M059J (cell line): ENCODE measurements around the gene ACTRT2. TPM values are rescaled to one million over a fixed set of nuclear protein-coding genes. Genes with fewer than 3 reads are reported as not detected.

ENCODE experiments used
- DNase-seq: peaks from one replicate; pipeline ENCODE4 v3.0.0-alpha.2; 2012; ENCODE audit warnings: low read depth
- total RNA-seq: library from RNA; depleted of rRNA; stranded (reverse); fragments of >200 nt; shearing (Covaris generic); gene quantifications from 2 replicates; pipeline ENCODE4 v1.2.3, GENCODE V29; 2014

ACTRT2 gene
- total RNA-seq, 1 experiment from 2014 or later = not detected

DNA sequence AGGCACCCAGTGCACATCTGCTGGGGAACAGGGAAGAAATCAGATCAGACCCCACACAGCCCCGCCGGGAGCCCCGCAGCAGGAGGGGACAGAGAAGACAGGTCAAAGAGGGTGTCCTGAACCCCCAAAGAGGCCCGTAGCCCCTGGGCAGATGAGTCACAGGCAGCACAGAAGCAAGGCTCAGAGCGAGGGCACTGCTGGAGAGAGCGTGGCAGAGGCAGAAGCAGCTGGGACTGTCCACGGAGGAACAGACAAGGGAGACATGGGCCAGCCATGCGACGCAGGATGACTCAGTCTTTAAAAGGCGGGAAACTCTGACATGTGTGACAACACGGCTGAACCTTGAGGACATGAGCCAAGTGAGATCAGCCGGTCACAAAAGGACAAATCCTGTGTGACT lies 33.2 kb downstream of the ACTRT2 start:
- no peak for DNase-seq

DNA sequence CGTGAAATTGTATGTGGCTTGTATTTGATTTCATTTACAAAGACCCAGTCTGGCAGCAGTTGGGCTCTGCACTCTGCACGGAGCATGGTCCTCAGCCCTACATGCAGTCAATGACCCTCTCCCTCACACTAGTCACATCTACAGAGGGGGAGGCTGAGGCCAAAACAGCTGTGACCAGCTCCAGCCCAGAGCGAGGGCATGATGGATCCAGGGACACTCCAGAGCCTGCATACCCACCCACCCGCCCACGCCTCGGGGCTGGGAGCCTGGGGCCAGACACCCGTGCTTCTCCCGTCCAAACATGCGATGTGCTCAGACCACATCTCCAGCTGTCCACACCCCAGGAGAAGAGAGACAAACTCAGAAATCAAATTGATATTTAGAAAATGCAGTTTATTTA lies 33.8 kb downstream of the ACTRT2 start:
- DNase-seq = no peak

GRCh38 chr1:3056641-3057040 lies 35.4 kb downstream of the ACTRT2 start:
- DNase-seq = no peak

DNA sequence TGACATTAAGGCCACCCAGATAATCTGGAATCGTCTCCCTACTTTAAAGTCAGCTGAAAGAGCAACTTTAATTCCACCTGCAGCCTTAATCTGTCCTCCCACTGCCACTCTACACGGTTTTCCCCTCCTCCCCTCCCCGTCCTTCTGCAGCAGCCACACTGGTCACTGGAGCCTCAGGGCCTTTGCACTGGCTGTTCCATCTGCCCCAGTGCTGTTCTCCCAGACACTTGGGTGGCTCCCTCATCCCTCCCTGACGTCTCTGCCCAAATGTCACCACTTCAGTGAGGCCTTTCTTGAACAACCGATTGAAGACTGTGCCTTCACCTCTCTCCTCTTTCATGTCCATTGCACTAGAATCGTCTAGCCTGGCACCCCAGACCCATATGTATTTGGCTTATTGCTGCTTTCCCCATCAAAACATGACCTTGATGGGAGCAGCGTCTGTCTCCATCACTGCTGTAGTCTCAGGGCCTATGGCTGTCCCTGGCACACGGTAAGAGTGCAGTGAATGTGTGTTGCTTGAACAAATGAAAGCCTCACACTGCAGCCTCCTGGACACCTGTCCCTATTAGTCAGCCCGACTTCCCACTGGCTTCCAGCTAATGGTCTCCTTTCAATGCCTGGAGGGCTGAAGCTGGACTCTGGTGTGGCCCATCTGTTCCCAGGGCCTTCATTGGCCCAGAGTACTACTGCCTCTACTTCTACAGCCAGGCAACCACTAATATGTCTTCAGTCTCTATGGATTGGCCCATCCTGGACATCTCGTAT lies 37.2 kb downstream of the ACTRT2 start:
- DNase-seq = no peak

- DNase-seq = no peak
These were observed 38.9 kb downstream of the ACTRT2 start for GRCh38 chr1:3060127-3060526.

GRCh38 chr1:3060601-3061551 lies 39.6 kb downstream of the ACTRT2 start:
- no peak for DNase-seq

DNA sequence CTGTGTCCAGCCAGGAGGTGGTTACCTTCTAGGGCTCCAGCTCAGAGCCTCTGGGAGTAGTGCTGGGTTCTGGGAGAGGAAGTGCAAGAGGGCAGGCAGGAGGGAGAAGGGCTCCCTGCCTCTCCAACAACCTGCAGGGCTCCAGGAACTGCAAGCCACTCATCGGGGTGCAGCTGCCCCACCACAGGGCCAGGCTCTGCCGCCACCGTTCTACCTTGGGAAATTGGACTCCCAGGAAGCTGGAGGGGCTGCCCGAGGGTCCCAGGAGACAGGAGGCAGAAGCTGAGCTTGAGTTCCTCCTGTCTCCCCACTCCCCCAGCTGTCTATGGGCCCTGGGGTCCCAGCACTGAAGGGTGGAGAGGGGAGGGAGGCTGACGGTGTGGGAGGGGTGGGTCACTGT lies 40.3 kb downstream of the ACTRT2 start:
- DNase-seq = no peak

- no peak for DNase-seq
These were observed 40.8 kb downstream of the ACTRT2 start for GRCh38 chr1:3061981-3062615.

DNA sequence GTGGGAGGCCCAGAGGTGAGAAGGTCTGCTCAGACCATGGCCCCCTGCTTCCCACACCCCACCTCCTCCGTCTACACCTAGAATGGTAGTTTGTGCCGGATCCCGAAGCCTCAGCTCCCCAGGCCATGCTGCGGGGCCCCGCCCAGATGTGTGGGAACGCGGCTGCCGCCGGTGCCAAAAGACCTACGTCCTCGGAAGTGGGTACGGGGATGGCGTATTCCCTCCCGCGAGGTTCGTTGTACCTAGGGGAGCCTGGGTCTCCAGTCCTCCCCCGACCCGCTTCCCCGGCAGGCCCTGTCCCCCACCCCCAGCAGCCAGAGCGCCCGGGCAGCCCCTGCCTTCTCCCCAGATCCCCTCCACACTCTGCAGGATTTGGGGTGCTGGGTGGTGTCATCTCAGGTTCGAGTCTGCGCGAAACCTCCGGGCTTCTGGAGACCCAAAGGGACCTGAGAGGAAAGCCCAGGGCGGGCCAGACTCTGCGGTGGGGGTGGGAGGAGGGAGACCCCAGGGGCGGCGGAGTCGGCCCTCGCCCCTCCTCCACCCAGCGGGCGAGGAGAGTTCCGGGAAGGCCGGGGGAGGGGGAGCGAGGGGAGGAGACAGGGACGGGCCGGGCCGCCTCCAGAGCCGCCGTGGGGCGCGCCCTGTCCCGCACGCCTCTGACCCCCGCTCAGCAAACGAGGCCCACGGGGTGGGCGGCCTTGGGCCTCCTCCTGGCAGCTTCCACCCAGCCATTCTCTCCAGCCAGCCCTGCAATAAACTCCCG lies 41.5 kb downstream of the ACTRT2 start:
- no peak for DNase-seq

DNA sequence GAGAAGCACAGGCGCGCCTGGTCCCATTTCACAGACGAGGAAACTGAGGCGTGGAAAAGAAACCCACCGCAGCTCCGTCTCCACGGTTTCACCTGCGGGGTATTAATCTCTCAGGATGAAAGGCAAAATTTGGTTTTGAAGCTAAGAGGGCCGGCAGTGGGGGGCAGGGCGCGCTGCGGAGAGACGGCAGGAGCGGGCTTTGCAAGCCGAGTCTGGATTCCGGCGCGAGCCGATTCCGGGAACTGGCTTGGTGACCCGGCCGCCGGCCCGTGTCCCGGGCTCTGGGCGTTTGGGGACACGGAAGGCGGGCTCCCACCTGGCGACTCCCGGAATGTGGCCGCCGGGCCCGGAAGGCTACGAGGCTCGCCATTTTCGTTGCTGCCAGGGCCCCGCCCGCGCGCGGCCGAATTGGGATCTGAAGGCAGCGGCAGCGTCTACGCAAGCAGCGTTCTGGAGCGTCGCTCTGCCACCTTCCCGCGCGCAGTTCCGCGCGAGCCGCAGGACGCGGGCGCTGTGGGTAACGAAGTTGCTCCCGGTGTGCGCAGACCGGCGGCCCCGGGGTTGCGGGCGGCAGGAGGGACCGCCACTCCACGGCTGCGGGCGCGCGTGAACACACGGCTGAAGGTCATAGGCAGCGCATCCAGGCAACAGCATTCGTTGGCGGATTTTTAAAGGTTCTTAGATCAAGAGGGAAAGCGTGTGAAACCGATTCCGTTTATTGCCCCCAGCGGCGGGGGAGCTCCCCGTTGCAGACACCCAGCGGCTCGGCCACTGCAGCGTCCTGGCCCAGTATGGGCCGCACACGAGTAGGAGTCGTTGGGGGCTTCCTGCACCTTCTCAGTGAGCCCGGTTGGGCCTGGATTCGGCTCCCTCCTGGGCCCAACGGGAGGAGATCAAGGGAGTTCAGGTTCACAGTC lies 42.4 kb downstream of the ACTRT2 start:
- no peak for DNase-seq

- DNase-seq = no peak
These were observed 43.1 kb downstream of the ACTRT2 start for GRCh38 chr1:3064296-3064850.

DNA sequence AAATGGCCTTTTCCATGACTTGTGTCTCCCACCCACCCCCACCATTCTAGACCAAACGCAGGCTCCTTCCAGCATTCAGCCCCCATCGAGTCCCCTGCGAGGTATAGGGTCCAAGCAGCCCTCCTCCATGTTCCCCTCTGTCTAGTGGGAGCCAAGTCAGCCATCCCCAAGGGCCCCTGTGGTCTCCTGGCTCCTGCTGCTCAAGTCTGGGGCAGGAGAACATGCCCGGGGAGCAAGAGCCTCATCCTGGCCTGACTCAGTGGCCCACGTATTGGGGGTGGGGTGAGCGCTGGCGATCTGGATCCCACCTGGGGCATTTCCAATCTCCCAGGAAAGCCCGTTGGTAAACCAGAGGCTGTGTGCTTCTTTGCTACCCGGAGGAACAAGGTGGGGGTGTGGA lies 43.6 kb downstream of the ACTRT2 start:
- DNase-seq = no peak

DNA sequence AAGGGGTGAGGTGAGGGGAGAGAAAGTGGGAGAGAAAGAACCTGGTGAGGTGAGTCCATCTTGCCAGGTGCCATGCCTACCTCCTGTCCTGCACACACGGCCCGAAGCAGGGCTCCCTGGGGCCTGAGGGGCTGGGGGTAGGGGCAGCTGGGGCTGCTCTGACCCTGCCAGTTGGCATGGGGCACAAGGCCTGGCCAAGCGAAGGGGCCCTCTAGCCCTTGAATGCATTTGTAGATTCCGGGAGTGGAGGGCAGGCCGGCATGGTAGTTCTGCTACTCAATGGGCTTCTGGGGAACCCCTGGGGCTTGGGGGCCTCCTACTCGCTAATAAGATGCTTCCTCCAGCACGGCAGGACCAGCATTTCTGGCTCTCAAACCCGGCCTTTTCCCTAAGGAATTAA lies 44.1 kb downstream of the ACTRT2 start:
- DNase-seq = no peak

DNA sequence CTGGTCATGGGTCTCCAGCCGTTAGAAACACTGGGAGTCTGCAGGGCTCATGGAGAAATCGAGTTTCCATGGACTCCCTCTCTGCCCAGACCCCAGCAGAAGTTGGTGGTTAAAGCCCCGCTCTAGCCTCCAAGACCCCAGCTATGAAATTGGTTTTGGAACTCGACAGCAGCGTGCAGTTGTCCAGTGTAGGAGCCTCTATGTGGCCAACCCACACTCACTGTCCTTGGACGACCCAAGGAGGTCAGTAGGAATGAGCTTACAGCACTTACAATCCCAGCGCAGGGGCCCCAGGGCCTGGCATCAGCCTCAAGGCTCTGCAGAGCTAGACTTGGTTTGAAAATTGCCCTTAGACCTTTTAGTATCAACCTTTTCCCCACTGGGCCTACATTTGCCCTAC lies 44.5 kb downstream of the ACTRT2 start:
- DNase-seq = no peak

DNA sequence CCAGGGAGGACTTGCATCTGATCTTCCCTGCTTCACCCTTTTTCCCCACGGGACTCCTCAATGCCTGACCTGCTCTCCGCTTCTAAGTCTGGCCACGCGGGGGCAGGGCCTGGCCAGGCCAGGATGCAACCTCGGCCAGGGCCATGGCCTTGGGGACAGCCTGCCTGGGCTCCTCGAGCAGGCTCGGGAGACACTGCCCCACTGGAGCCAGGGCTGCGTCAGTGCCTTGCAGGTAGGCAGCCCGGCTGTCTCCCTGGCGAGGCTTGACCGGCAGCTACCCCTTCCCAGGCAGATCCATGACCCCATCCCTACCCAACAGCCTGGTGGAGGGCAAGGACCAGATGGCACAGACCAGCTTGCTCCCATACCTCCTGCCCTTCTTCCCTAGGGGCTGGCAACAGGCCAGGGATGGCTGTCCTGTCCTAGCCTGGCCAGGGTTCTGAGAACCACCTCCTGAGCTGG lies 45.0 kb downstream of the ACTRT2 start:
- DNase-seq = peak; percentile 46

DNA sequence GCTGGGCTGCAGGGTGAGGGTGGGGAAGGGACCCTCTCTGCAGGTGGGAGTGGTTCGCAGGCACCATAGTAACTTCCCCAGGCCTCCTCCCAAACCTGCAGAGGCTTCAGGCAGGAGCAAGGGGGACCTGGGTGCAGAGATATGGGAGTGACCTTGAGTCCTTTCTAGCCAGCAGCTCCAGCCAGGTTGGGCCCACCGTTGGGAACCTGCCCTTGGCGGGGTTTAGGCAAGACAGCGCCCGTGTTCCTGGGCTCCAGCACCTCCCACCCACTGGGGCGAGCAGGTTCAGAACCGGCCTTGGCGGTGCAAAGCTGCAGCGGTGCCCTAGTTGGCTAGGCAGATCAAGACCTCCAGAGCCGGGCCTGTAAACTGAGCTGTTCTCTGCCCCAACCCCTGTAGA lies 45.6 kb downstream of the ACTRT2 start:
- DNase-seq = no peak

GRCh38 chr1:3067301-3067670 lies 46.0 kb downstream of the ACTRT2 start:
- no peak for DNase-seq

DNA sequence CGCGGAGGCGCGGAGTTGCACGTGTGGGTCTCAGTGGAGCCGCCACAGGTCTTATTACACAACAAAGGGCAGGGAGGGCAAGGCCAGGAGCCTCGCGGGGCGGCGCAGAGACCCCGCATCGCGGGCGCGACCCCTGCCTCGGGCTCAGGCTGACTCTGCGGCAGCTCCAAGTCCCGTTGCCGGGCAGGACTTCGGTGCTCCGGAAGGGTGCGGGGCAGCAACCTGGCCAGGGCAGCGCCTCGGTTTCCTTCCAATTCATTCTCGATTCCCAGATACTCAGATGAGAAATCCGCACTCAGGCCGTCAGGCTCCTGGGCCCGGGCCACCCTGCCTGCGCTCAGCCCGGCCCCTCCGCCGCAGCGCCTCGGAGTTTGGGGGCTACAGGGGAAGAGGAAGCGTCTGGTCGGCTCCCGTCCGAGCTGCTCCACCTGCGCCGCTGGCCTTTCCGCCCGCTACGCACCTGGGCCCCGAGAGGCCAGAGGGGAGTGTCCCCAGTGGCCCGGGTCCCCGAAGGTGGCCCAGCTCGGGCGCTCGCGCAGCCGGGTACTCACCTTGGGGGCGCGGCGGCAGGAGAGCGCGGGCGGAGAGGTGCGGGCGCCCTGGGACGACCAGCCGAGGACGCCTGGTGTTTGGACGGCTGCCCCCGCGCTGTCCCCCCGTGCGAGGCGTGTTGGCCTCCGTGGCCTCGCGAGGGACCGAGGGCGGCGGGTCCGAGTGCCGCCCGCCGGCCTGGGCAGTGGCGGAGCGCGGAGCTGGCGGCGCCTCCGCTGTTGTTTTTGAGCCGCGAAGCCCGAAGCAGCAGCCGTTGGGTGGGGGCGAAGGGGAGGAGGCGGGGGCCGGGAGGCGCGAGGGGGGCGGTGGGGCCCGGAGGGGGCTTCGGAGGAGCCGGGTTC lies 46.6 kb downstream of the ACTRT2 start:
- no peak for DNase-seq
